ENCODE results near the gene UBR4.

The UBR4 gene

GRCh38 chr1:19042675-19043578 lies 167.1 kb downstream of the UBR4 start:
- no peaks in the 10 kb centered on the region for H3K79me2 ChIP-seq (ENCODE audit: insufficient read depth, low read length)
- H3K4me1 ChIP-seq (ENCODE audit: insufficient read depth, low read length), result no peaks in the 10 kb centered on the region
- H3K27ac ChIP-seq (ENCODE audit: low read length), result no peak overlapping the region
- TF ChIP-seq CTCF (IDR thresholded peaks at IDR 0.05; ENCODE audit: borderline replicate concordance, extremely low read depth, low read length, poor library complexity, severe bottlenecking), result no peak
- H3K9ac ChIP-seq (ENCODE audit: low read depth, low read length), result no peak overlapping the region
- DNase-seq (no peak), ATAC-seq (ENCODE audit: insufficient read depth, low read depth) (no peak)
- H3K36me3 ChIP-seq (ENCODE audit: insufficient read depth, low read length), result no peaks in the 10 kb centered on the region
- H3K27me3 ChIP-seq (ENCODE audit: insufficient read depth, low read length, poor library complexity), result peaks cover 11% of the 10 kb centered on the region
- H3K4me3 ChIP-seq (ENCODE audit: low read depth in 1 of 2, low read length in 2 of 2), result no peak overlapping the region
- no peaks in the 10 kb centered on the region; the same call in 1 of the 2 replicates for H4K20me1 ChIP-seq (ENCODE audit: insufficient read depth, low read length)
- no peaks in the 10 kb centered on the region for H3K9me3 ChIP-seq (ENCODE audit: insufficient read depth, low read length, severe bottlenecking)
- H3K4me2 ChIP-seq (ENCODE audit: insufficient read depth, low read length), result no peak overlapping the region
- H2AFZ ChIP-seq (ENCODE audit: low read depth, low read length), result no peak overlapping the region

GRCh38 chr1:19040010-19040680 lies 169.9 kb downstream of the UBR4 start:
- H3K9ac ChIP-seq (ENCODE audit: low read depth, low read length), result no peak overlapping the region

GRCh38 chr1:19038732-19039131 lies 171.3 kb downstream of the UBR4 start:
- Histone ChIP-seq H4K20me1 (ENCODE audit: insufficient read depth, low read length) (no peaks in the 10 kb centered on the region; the same call in 1 of the 2 replicates), H2AFZ (ENCODE audit: low read depth, low read length) (no peak overlapping the region), H3K27me3 (ENCODE audit: insufficient read depth, low read length, poor library complexity) (peaks cover 9% of the 10 kb centered on the region), H3K4me3 (ENCODE audit: low read depth in 1 of 2, low read length in 2 of 2) (no peak overlapping the region), H3K4me2 (ENCODE audit: insufficient read depth, low read length) (no peak overlapping the region), H3K9ac (ENCODE audit: low read depth, low read length) (no peak overlapping the region), H3K27ac (ENCODE audit: low read length) (no peak overlapping the region), H3K9me3 (ENCODE audit: insufficient read depth, low read length, severe bottlenecking) (no peaks in the 10 kb centered on the region), H3K36me3 (ENCODE audit: insufficient read depth, low read length) (no peaks in the 10 kb centered on the region), H3K4me1 (ENCODE audit: insufficient read depth, low read length) (no peaks in the 10 kb centered on the region), H3K79me2 (ENCODE audit: insufficient read depth, low read length) (no peaks in the 10 kb centered on the region)
- DNase-seq (no peak), ATAC-seq (ENCODE audit: insufficient read depth, low read depth) (no peak)
- no peak for TF ChIP-seq EZH2 (IDR thresholded peaks at IDR 0.05; ENCODE audit: borderline replicate concordance, low read depth, low read length, severe bottlenecking)
- no peak for TF ChIP-seq CTCF (IDR thresholded peaks at IDR 0.05; ENCODE audit: borderline replicate concordance, extremely low read depth, low read length, poor library complexity, severe bottlenecking)

More at GRCh38 chr1:19040010-19040680, 169.9 kb downstream of the UBR4 start:
- Histone ChIP-seq H3K79me2 (ENCODE audit: insufficient read depth, low read length) (no peaks in the 10 kb centered on the region), H3K36me3 (ENCODE audit: insufficient read depth, low read length) (no peaks in the 10 kb centered on the region), H3K27ac (ENCODE audit: low read length) (no peak overlapping the region), H3K4me3 (ENCODE audit: low read depth in 1 of 2, low read length in 2 of 2) (no peak overlapping the region), H2AFZ (ENCODE audit: low read depth, low read length) (no peak overlapping the region), H3K4me1 (ENCODE audit: insufficient read depth, low read length) (no peaks in the 10 kb centered on the region), H3K4me2 (ENCODE audit: insufficient read depth, low read length) (no peak overlapping the region), H3K9me3 (ENCODE audit: insufficient read depth, low read length, severe bottlenecking) (no peaks in the 10 kb centered on the region), H3K27me3 (ENCODE audit: insufficient read depth, low read length, poor library complexity) (peaks cover 11% of the 10 kb centered on the region), H4K20me1 (ENCODE audit: insufficient read depth, low read length) (no peaks in the 10 kb centered on the region; the same call in 1 of the 2 replicates)
- DNase-seq (no peak), ATAC-seq (ENCODE audit: insufficient read depth, low read depth) (no peak)
- TF ChIP-seq CTCF (IDR thresholded peaks at IDR 0.05; ENCODE audit: borderline replicate concordance, extremely low read depth, low read length, poor library complexity, severe bottlenecking), result no peak
- no peak for TF ChIP-seq EZH2 (IDR thresholded peaks at IDR 0.05; ENCODE audit: borderline replicate concordance, low read depth, low read length, severe bottlenecking)
